Neural progenitor cell (in vitro differentiated cells): ENCODE measurements around the gene PRSS57.

Experiments used
- CTCF ChIP-seq: fragments of 200-600 bp; sonication (generic); IDR thresholded peaks from 2 replicates; pipeline ENCODE4 v1.5.1; 2017; ENCODE audit warnings: antibody characterized with exemption, mild to moderate bottlenecking
- EZH2phosphoT487 ChIP-seq: fragments of 200-600 bp; sonication (generic); IDR thresholded peaks from 2 replicates; pipeline ENCODE4 v1.6.1; 2017; ENCODE audit warnings: antibody characterized with exemption

- TF ChIP-seq EZH2phosphoT487: no peak
- TF ChIP-seq CTCF: no peak
Observed at GRCh38 chr19:711254-711653, 16.0 kb upstream of the PRSS57 start.
